GM19193 (cell line): ENCODE results near the gene VPS8.

Source experiments
- POLR2A ChIP-seq: IDR thresholded peaks from 4 replicates; pipeline ENCODE4 v1.6.1; 2011; ENCODE audit not compliant: insufficient read depth, insufficient read length; ENCODE audit errors: extremely low read depth

Gene VPS8

DNA sequence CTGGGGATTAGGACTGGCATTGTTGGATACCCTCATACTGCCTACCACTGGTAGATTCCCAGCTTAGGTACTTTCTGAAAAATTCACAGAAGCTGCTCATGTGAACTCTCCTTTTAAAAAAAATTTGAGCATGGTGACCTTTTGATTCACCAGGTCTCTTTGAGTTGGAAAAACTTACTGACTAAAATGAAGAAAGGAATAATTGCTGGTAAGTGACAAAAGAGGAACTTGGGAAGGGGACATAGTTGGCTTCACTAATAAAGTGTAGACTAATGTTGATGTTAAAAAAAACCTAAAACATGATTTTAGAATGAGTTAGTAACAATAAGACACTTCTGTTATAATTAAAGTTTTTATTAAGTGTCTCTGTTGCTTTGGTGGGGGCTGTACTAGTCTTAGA is 8.6 kb downstream of the VPS8 start:
- TF ChIP-seq POLR2A: no peak

DNA sequence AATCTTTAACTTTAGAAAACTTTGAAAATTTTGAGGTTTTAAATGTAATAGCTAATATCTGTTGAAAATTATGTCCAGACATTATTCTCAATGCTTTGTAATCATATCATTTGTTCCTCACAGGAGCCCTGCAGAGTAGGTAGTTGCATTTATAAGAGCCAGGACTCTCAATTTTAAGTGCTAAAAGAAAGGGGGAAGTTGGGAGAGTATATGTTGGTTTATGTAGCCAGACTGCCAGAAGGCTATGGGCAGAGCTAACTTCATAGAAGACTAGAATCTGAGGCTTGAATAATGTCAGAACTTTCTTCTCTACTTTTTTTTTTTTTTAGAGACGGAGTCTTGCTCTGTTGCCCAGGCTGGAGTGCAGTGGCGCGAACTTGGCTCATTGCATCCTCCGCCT is 9.1 kb downstream of the VPS8 start:
- no peak for TF ChIP-seq POLR2A

DNA sequence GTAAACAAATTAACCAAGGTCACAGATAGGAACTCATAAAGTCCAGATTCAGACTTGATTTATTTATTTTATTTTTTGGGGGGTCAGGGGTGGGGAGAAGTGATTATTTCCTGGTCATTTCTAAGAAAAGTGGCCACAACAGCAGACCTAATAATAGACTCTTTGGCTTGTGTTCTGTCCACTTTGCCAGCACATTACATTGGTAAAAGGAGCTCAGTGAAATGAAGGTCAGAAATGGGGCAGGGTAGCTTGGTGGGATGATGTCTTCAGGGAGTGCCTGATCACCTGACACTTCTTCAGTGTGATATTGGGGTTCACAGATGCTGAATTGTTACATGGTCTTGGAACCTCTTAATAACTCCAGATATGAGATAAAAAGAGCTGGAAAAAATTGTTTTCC is 10.1 kb downstream of the VPS8 start:
- TF ChIP-seq POLR2A: no peak

DNA sequence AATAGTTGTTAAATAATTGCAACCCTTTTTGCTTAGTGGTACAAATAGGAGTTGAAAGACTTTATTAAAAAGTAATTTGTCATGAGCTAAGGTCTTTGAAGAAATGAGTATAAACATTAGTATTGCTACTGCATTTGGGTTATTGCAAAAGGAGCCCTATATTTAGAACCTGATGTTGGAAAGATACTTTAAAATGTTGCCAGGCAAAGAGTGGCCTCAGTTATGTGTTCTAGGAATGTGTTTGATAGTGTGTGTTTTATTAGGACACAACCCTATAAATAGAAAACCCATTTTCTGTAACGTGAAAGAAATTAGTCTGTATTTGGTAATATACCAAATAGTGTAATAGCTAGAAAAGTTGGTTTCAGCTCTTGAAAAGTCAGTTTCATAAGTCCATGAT is 10.7 kb downstream of the VPS8 start:
- no peak for TF ChIP-seq POLR2A

DNA sequence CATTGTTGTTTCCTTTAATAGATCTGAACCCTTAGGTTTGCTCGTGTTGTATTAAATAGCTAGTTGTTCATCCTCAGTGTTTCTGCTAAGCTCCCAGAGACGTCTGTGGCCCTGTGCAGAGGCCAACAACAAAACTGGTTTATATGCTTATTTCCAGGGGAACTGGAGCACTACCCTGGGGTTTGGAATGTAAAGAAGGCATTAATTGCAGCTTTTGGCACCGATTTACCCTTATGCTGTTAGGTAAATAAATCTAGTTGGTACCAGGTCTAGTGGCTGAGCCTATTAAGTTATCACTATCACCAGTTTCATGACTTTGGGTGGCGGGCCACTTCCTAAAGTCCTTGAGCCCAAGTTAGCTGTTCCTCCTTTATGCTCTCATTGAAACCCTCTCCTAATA is 12.0 kb downstream of the VPS8 start:
- TF ChIP-seq POLR2A: no peak

DNA sequence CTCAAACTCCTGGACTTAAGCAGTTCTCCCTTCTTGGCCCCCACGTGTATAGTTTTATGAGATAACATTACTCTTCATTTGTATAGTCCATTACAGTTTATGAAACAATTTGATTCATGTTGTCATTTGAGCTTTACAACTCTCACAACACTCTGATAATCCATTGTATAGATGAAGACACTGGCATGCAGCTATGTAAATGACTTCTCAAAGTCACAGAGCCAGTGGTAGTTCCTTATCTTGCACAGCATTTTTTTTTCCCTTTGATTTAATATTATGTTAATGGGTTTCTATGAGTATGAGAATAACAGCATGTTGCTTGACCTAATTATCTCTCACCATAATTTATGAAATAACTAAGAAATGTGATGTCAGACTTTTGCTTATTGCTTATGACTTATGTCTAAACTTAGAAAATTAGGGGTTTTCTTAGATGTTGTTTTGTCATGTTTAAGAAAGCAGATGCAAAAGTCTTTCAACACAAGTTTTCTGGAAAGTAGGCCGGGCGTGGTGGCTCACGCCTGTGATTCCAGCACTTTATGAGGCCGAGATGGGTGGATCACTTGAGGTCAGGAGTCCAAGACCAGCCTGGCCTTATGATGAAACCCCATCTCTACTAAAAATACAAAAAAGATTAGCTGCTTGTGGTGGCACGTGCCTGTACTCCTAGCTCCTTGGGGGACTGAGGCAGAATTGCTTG is 13.3 kb downstream of the VPS8 start:
- TF ChIP-seq POLR2A: no peak

DNA sequence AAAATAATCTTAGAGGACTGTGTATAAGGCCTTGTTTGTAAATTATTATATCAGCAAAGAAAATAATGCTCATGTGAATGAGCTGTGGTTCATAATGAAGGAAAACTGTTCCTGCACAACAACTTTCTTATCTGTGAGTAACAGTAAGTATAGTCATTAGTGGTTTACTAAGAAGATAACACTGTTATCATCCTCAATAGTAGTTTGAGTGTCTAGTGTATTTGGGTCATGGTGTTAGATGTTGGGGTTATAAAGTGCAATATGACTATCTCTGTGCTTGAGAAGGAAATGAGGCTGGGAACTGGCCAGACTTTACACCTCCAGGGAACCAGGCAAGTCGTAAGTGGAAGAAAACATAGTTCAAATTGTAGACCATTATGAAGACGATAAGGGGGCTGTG is 15.6 kb downstream of the VPS8 start:
- no peak for TF ChIP-seq POLR2A

DNA sequence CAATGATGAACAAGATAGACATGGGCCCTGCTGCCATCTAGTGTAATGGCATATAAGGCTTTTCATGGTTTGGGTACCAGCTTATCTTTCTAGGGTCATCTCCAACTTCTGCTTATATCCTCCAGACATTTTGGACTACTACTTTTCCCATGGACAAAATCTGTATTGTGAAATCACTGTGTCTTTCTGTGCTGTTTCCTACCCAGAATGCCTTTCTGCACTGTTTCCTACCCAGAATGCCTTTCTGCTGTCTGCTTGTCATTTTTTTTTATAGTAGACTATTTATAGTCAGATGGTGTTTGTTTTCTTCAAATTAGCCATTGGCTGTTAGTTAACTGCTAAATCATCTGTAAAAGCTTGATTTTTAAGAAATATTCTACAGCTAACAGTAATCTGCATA is 20.1 kb downstream of the VPS8 start:
- no peak for TF ChIP-seq POLR2A

DNA sequence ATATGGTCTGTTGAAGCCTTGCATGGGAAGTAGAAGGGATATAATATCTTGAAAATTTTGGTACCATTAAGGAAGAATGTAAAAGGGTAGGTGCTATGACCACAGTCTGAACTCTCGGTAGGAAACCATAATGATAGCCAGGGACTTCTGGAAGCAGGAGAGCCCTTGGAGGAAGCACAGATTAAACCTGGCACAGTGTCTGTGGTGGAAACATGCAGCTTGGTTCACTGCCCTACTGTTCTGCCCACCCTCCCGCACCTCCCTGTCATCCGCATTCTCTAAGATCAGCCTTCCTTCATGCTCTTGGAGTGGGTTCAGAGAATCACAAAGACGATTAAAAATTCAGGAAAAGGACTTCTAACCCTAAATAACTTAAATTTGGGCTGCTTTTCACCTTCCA is 20.9 kb downstream of the VPS8 start:
- no peak for TF ChIP-seq POLR2A

DNA sequence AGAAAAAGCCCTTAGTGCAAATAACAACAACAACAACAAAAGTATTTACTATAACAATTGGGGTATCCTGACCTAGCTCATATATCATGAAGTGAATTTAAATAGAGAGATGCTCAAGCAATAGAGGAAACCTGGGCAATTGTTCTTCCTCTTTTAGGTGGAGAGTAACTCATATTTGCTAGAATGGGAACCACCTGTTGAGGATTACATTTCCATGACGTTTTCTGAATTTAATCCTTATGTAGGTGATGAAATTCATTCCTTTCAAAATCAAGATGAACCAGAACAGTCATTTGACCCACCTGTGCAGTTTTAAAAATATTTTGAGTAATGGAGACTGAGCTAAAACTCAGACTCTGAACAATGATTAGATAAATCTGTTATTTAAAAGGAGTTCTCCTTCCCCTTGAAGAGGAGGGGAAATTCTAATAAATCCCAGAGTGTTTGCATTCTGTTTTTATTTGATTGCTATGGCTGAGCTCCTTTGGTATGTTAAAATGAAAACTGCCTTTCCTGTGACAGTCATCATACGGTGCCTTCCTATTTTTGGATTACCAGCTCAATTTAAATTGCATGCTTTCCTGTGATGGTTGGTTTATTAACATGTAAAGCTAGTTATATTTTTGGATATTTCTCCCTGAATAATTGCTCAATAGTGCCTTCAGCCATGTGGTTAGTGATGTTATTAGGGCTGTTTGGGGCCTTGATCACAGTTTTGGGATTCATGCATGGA is 24.3 kb downstream of the VPS8 start:
- no peak for TF ChIP-seq POLR2A

DNA sequence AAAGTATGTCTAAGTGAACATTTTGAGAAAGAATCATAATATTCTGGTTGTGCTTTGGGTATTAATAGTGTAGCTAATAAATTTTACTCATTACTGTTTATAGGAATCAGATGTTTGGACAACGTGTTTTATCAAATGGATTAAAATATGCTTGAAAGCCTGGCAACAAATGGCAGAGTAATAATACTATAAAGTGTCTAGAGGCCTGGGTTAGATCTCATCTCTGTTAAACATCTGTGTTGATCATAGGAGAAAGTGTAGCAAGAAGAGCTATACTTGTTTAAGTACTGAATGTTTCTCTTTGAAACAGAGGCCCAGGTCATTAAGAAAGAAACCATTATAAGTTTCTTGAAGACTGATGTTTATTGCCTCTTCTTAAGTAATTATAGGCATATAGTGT is 30.5 kb downstream of the VPS8 start:
- TF ChIP-seq POLR2A: no peak

DNA sequence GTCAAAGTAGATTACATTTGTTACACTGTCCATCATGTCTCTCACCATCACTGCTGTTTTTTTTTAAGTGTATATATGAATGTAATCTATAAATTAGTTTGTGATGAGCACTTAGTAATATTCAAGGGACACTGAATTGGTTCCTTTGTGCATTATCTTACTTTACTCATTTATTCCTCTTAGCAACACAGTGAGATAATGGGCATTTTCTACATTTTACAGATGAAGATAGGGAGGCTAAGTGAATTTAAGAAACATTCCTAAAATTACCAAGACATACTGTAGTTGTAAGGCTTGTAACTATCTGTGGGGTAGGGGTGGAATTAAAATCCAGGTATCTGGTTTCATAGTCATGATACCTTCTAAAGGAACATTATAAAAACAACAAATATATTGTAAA is 33.9 kb downstream of the VPS8 start:
- no peak for TF ChIP-seq POLR2A

DNA sequence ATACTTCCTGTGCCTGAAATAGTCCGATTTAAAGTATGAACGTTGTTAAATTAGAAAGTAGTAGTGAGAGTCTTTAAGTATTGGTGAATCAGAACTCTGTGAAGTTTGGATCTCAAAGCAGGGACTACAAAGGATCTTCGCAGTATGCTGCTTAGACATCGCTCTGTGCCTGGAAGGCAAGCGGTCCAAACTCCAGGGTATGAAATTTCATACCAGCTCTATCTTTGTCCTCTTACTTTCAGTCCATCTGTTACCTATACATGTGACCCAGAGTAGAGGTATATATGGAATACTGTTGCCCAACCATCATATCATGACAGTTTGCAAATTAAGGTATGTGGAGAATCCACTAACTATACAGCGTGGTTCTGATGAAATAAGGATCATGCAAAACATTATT is 34.5 kb downstream of the VPS8 start:
- no peak for TF ChIP-seq POLR2A

DNA sequence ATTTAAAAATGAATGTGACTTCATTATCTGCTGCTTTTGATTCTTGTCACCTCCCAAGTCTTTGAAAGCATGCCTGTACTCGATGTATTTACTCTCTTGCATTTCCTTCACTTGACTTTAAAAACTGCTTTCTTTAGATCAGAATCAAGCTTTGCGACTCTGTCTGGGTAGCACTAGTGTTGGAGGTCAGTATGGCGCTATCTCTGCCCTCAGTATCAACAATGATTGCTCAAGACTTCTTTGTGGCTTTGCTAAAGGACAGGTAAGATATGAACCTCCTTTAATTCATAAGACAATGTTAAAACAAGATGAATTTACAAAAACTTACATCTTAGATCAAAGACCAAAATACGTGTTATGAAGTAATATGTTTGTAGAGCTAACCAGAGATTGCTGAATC is 37.0 kb downstream of the VPS8 start:
- TF ChIP-seq POLR2A: no peak

DNA sequence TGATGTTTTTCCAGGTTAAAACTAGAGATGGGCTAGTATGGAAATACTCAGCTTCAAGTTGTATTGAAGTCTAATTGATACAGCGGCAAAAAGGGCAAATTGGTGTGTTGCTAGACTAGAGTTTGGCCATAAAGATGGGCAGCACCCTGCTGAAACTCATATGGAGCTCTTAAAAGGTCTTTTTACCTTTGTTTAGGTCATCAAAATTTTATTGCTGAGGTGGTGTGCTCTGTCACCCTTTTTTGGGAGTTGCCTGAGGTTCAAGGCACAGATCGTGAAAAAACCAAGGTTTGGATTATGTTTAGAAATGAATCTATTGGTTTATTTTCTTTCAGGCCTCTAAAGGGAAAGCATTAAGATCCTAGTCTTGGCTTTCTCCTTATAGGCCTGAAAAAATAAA is 38.2 kb downstream of the VPS8 start:
- no peak for TF ChIP-seq POLR2A

DNA sequence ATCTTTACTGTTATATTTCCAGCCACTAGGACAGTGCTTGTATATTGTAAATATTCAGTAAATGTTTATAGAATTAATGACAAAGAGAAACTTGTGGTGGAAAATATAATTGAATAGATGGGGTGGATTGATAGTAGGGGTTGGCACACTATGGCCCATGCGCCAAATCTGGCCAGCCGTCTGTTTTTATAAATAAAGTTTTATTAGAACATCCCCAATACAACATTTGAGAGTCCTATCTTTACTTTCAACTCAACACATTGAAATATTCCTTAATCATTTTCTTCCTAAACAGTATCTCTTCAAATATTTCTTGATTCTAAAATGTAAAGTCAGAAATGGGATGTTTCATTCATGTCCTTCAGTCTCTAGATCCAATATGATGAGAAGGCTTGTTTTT is 45.1 kb downstream of the VPS8 start:
- TF ChIP-seq POLR2A: no peak
